Hepatocyte (in vitro differentiated cells): ENCODE data around the gene GNG12.

ENCODE experiments used
- EZH2 ChIP-seq: fragments of 200-600 bp; sonication (generic); IDR thresholded peaks from 2 replicates; pipeline ENCODE4 v1.6.1; 2016; ENCODE audit warnings: antibody characterized with exemption, mild to moderate bottlenecking, borderline replicate concordance
- TF ChIP-seq, protein P1 (sequence below): fragments of 200-600 bp; sonication (generic); IDR thresholded peaks from 2 replicates; pipeline ENCODE4 v1.5.1; 2016; ENCODE audit warnings: antibody characterized with exemption, mild to moderate bottlenecking; ENCODE audit not compliant: poor library complexity

DNA sequence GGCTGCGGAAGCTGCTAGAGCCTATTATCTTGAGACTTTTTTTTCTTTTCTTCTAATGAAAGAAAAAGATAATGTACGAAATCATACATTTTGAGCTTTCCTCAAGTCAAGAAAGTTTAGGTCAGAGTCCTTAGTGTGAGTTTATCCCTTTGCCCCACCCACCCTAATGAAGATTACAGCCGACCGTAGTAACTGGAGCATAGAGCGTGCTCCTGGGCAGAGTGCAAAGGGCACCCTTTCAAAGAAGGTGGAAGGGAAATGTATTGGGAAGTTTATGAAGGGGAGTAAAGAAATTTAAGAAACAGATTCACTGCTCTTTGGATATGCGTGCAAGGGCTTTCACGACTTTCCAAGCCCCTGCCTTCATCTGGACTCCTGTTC lies 17.2 kb downstream of the GNG12 start:
- no peak for TF ChIP-seq EZH2
- TF ChIP-seq, protein P1, sequence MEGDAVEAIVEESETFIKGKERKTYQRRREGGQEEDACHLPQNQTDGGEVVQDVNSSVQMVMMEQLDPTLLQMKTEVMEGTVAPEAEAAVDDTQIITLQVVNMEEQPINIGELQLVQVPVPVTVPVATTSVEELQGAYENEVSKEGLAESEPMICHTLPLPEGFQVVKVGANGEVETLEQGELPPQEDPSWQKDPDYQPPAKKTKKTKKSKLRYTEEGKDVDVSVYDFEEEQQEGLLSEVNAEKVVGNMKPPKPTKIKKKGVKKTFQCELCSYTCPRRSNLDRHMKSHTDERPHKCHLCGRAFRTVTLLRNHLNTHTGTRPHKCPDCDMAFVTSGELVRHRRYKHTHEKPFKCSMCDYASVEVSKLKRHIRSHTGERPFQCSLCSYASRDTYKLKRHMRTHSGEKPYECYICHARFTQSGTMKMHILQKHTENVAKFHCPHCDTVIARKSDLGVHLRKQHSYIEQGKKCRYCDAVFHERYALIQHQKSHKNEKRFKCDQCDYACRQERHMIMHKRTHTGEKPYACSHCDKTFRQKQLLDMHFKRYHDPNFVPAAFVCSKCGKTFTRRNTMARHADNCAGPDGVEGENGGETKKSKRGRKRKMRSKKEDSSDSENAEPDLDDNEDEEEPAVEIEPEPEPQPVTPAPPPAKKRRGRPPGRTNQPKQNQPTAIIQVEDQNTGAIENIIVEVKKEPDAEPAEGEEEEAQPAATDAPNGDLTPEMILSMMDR: no peak
